Measurements from ENCODE around the gene COX4I1. TPM values are rescaled to one million over a fixed set of nuclear protein-coding genes. Genes with fewer than 3 reads are reported as not detected.

COX4I1 gene
- total and polyA plus RNA-seq, 7 experiments from 2014 or later = 479 to 1,303 (median 677) TPM

Other genes starting within 250 kb of the COX4I1 start
- 10 to 100 TPM in 4 of 5 experiments, 1 to 10 TPM in 1; 8.7 to 69.2 (median 33.3) TPM for gene GSE1, start 186.4 kb upstream of the COX4I1 start, total RNA-seq
- under 1 TPM; 0.18 to 0.37 TPM for gene GSE1, start 186.4 kb upstream of the COX4I1 start, polyA plus RNA-seq
- 10 to 100 TPM in 1 of 5 experiments, 1 to 10 TPM in 4; 1.0 to 43.6 (median 1.9) TPM for gene GINS2, start 110.7 kb upstream of the COX4I1 start, total RNA-seq
- 1 to 10 TPM; 1.3 to 2.1 TPM for gene GINS2, start 110.7 kb upstream of the COX4I1 start, polyA plus RNA-seq
- 10 to 100 TPM in 3 of 5 experiments, 1 to 10 TPM in 1, under 1 TPM in 1; 0.99 to 19.8 (median 11.7) TPM for gene C16orf74, start 48.6 kb upstream of the COX4I1 start, total RNA-seq
- 10 to 100 TPM; 13.1 to 16.0 TPM for gene C16orf74, start 48.6 kb upstream of the COX4I1 start, polyA plus RNA-seq
- 10 to 100 TPM; 22.4 to 31.8 (median 28.7) TPM for gene EMC8, start 151 bp upstream of the COX4I1 start, total RNA-seq
- gene EMC8, start 151 bp upstream of the COX4I1 start, polyA plus RNA-seq = 10 to 100 TPM; 24.8 to 26.1 TPM
- gene IRF8, start 99.5 kb downstream of the COX4I1 start, total RNA-seq = 100 to 1,000 TPM in 1 of 5 experiments, 10 to 100 TPM in 2, 1 to 10 TPM in 2; 3.5 to 105 (median 19.9) TPM
- 1 to 10 TPM; 4.5 to 6.4 TPM for gene IRF8, start 99.5 kb downstream of the COX4I1 start, polyA plus RNA-seq